Measurements from ENCODE around the gene R3HDM2. TPM values are rescaled to one million over a fixed set of nuclear protein-coding genes. Genes with fewer than 3 reads are reported as not detected.

The R3HDM2 gene
- total and polyA plus RNA-seq, 4 donors, result 11.3 to 75.4 (median 39.2) TPM

DNA sequence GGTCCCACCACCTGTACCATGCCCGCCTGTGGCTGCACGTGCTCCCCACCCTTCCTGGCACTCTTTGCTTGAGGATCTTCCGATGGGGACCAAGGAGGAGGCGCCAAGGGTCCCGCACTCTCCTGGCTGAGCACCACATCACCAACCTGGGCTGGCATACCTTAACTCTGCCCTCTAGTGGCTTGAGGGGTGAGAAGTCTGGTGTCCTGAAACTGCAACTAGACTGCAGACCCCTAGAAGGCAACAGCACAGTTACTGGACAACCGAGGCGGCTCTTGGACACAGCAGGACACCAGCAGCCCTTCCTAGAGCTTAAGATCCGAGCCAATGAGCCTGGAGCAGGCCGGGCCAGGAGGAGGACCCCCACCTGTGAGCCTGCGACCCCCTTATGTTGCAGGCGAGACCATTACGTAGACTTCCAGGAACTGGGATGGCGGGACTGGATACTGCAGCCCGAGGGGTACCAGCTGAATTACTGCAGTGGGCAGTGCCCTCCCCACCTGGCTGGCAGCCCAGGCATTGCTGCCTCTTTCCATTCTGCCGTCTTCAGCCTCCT is 25.4 kb upstream of the R3HDM2 start:
- Histone ChIP-seq H3K36me3 (ENCODE audit: control insufficient read depth in 1 of 2, insufficient read depth in 2 of 2, low read length in 1 of 2) (no peaks in the 10 kb centered on the region), H3K4me1 (ENCODE audit: control insufficient read depth in 1 of 2, insufficient read depth in 2 of 2, low read length in 2 of 2) (no peaks in the 10 kb centered on the region), H3K4me3 (ENCODE audit: low read length in 2 of 2) (no peak overlapping the region), H3K27me3 (ENCODE audit: control insufficient read depth in 1 of 2, insufficient read depth in 2 of 2, low read length in 1 of 2) (no peaks in the 10 kb centered on the region), H3K27ac (ENCODE audit: low read depth in 1 of 2, low read length in 2 of 2) (no peak overlapping the region), H3K9me3 (ENCODE audit: control insufficient read depth, low read length) (no peaks in the 10 kb centered on the region)
- intact Hi-C loops (cut with DNase I), result no loop called here
- ATAC-seq (ENCODE audit: low FRiP score), result no peak
- DNase-seq, result peak in 1 of 2 donors; percentile 54
- 24 to 31% methylated on average over 15 of the region's 15 CpGs for WGBS, 2 donors

DNA sequence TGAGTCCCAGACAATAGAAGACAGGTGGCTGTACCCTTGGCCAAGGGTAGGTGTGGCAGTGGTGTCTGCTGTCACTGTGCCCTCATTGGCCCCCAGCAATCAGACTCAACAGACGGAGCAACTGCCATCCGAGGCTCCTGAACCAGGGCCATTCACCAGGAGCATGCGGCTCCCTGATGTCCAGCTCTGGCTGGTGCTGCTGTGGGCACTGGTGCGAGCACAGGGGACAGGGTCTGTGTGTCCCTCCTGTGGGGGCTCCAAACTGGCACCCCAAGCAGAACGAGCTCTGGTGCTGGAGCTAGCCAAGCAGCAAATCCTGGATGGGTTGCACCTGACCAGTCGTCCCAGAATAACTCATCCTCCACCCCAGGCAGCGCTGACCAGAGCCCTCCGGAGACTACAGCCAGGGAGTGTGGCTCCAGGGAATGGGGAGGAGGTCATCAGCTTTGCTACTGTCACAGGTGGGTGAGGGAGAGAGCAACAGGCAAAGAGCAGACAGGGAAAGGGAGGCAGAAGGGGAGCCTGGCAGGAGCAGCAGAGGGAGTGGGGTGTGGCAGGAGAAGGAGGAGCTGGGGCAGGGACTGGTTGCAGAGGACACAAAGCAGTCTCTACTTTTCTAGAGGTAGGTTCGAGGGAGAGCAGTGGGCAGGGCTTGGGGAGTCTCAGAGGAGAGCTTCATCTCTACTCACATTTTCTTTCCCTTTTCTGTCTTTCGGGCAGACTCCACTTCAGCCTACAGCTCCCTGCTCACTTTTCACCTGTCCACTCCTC is 24.7 kb upstream of the R3HDM2 start:
- H3K27me3 ChIP-seq (ENCODE audit: control insufficient read depth in 1 of 2, insufficient read depth in 2 of 2, low read length in 1 of 2), result no peaks in the 10 kb centered on the region

DNA sequence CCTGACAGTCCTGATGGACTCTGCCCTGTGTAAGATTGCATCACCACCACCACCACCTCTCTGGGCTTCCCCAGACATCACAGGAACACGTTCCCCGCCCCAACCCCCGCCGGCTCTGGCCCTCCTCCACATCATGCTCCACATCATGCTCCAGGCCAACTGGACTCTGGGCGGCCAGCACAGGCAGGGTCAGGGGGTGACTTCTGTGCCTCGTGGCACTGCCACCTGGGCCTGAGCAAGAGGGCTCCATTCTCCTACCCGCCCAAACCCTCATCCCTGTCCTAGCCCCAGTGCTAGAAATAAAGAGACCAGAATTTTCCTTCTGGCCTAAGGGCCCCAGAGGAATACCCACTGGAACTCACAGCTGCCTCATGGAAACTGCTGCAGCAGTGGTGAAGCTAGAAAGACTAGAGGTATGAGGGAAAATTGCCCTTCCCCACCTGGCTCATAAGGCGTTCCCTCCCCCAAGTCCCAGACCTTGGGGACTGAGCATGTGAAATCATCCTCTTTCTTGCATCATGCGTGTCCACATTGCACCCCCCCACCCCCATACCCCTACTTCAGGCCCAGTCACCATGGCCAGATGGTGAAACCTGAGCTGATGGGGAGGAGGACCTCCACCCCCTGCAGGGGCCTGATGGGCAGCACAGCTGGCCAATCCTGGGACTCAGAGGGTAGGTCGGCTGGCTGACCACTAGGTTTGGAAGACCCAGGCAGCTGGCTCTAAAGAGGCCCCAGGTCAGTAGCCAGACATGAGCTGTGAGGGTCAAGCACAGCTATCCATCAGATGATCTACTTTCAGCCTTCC is 23.9 kb upstream of the R3HDM2 start, which contains the start of gene INHBE:
TSS of gene INHBE (plus strand) at position 742 of the 808 bp plus-strand sequence. CDS start 230 bp downstream, outside the sequence.
- H3K27ac ChIP-seq (ENCODE audit: low read depth in 1 of 2, low read length in 2 of 2), result no peak within 1 kb of the TSS
- H3K9me3 ChIP-seq (ENCODE audit: control insufficient read depth, low read length), result no peaks in the 10 kb centered on the region
- H3K4me1 ChIP-seq (ENCODE audit: control insufficient read depth in 1 of 2, insufficient read depth in 2 of 2, low read length in 2 of 2), result no peaks in the 10 kb centered on the region
- 74 to 75% methylated on average over 10 of the region's 10 CpGs for WGBS, 2 donors
- intact Hi-C loops (cut with DNase I), result loop anchor here (1.0 to 5.0 kb wide), 3 partner anchors 72 to 191 kb away; no protein-coding TSS in a partner anchor
- DNase-seq (peak in 1 of 2 donors; percentile 50), ATAC-seq (ENCODE audit: low FRiP score) (no peak)
- H3K27me3 ChIP-seq (ENCODE audit: control insufficient read depth in 1 of 2, insufficient read depth in 2 of 2, low read length in 1 of 2), result no peaks in the 10 kb centered on the region
- no peak within 1 kb of the TSS for H3K4me3 ChIP-seq (ENCODE audit: low read length in 2 of 2)
- no peaks in the 10 kb centered on the region for H3K36me3 ChIP-seq (ENCODE audit: control insufficient read depth in 1 of 2, insufficient read depth in 2 of 2, low read length in 1 of 2)

More for the DNA sequence above, 24.7 kb upstream of the R3HDM2 start:
- no peak overlapping the region for H3K27ac ChIP-seq (ENCODE audit: low read depth in 1 of 2, low read length in 2 of 2)
- H3K9me3 ChIP-seq (ENCODE audit: control insufficient read depth, low read length), result no peaks in the 10 kb centered on the region
- no peak for ATAC-seq (ENCODE audit: low FRiP score)
- no peaks in the 10 kb centered on the region for H3K36me3 ChIP-seq (ENCODE audit: control insufficient read depth in 1 of 2, insufficient read depth in 2 of 2, low read length in 1 of 2)
- peak in 1 of 2 donors; percentile 39 for DNase-seq
- WGBS, 2 donors, result 52 to 61% methylated on average over 10 of the region's 10 CpGs
- H3K4me1 ChIP-seq (ENCODE audit: control insufficient read depth in 1 of 2, insufficient read depth in 2 of 2, low read length in 2 of 2), result no peaks in the 10 kb centered on the region
- H3K4me3 ChIP-seq (ENCODE audit: low read length in 2 of 2), result no peak overlapping the region
- intact Hi-C loops (cut with DNase I), result no loop called here

DNA sequence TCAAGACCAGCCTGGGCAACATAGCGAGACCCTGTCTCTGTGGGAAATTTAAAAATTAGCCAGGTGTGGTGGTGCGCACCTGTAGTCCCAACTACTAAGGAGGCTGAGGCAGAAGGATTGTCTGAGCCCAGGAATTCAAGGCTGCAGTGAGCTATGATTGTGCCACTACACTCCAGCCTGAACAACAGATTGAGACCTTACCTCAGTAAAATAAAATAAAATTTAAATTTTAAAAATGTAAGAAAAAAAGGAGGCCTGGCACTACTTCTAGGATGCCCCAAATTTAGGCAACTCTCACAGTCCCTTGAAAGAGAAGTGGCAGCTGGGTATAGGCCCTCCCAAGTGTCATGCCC is 23.3 kb upstream of the R3HDM2 start:
- H3K27ac ChIP-seq (ENCODE audit: low read depth in 1 of 2, low read length in 2 of 2), result no peak overlapping the region
- H3K4me3 ChIP-seq (ENCODE audit: low read length in 2 of 2), result no peak overlapping the region
- H3K9me3 ChIP-seq (ENCODE audit: control insufficient read depth, low read length), result no peaks in the 10 kb centered on the region
- no peaks in the 10 kb centered on the region for H3K27me3 ChIP-seq (ENCODE audit: control insufficient read depth in 1 of 2, insufficient read depth in 2 of 2, low read length in 1 of 2)
- WGBS, 2 donors, result 96 to 98% methylated on average over 2 of the region's 2 CpGs
- DNase-seq (no peak), ATAC-seq (ENCODE audit: low FRiP score) (no peak)
- H3K4me1 ChIP-seq (ENCODE audit: control insufficient read depth in 1 of 2, insufficient read depth in 2 of 2, low read length in 2 of 2), result no peaks in the 10 kb centered on the region
- no peaks in the 10 kb centered on the region for H3K36me3 ChIP-seq (ENCODE audit: control insufficient read depth in 1 of 2, insufficient read depth in 2 of 2, low read length in 1 of 2)
- intact Hi-C loops (cut with DNase I), result loop anchor here (1.0 to 5.0 kb wide), 3 partner anchors 72 to 191 kb away; no protein-coding TSS in a partner anchor

DNA sequence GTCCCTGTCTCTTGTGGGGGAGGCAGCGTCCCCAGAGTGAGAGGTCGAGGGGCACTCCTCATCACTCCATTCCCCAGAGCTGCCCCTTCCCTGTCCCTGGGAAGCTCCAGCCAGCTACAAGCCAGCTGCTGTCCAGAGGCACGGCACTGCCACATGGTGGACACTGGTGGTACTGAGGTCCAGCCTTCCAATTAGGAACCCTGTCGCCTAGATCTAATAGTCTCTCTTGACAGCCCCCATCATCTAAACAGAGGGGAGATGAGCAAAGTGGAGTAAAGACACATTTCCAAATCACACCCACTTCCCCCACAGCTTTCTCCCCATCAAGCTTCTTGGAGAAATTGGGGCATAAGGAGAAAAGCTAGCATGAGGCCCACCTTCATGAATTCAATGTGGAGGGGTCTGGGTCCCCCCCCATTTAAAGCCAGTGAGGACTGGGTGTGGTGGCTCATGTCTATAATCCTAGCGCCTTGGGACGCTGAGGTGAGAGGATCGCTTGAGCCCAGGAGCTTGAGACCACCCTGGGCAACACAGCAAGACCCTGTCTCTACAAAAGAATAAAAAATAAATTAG is 22.2 kb upstream of the R3HDM2 start:
- no peaks in the 10 kb centered on the region for H3K27me3 ChIP-seq (ENCODE audit: control insufficient read depth in 1 of 2, insufficient read depth in 2 of 2, low read length in 1 of 2)
- peak; percentile 87 to 94 for DNase-seq
- H3K27ac ChIP-seq (ENCODE audit: low read depth in 1 of 2, low read length in 2 of 2), result peak overlapping the region in 1 of 2 donors; percentile 76
- WGBS, 2 donors, result 17 to 23% methylated on average over 7 of the region's 7 CpGs
- H3K4me3 ChIP-seq (ENCODE audit: low read length in 2 of 2), result no peak overlapping the region
- H3K9me3 ChIP-seq (ENCODE audit: control insufficient read depth, low read length), result no peaks in the 10 kb centered on the region
- H3K4me1 ChIP-seq (ENCODE audit: control insufficient read depth in 1 of 2, insufficient read depth in 2 of 2, low read length in 2 of 2), result no peaks in the 10 kb centered on the region
- peak; percentile 90 for ATAC-seq (ENCODE audit: low FRiP score)
- intact Hi-C loops (cut with DNase I), result loop anchor here (1.0 to 5.0 kb wide), 4 partner anchors 71 to 186 kb away; no protein-coding TSS in a partner anchor
- no peaks in the 10 kb centered on the region for H3K36me3 ChIP-seq (ENCODE audit: control insufficient read depth in 1 of 2, insufficient read depth in 2 of 2, low read length in 1 of 2)

DNA sequence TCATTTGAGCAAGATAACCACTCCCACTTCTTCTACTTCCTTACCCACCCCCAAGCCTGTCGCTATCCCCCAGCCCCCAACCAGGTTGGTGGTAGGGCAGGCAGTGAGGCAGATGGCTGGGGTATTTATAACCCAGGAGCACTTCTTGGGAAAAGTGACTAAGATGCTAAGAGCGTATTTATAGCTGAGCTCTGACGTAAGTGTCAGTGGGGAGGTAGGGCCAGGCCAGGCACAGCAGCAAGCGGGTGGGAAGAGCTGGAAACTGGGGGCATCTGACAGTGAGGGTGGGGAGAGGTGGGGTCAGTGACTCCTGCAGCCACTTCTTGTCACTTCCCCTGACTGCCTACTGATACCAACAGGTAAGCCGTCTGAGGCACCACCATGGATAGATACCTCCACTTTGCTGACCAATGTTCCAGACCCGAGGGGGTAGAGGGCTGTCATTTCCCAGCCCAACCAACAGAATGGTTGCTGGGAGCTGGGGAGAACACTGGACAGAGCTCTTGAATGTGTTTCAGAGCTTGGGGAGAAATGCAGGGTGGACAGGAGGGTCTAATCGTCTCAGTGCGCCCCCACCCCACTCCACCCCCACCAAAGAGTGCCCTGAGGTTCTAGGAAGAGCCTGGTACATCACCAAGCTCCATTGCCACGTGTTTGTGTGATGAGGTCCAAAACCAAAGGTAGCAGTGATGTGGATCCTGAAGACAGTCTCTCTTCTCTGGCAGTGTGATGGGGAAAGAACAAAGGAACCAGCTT is 21.5 kb upstream of the R3HDM2 start:
- peak in 1 of 2 donors; percentile 70 for DNase-seq
- Histone ChIP-seq H3K36me3 (ENCODE audit: control insufficient read depth in 1 of 2, insufficient read depth in 2 of 2, low read length in 1 of 2) (no peaks in the 10 kb centered on the region), H3K27me3 (ENCODE audit: control insufficient read depth in 1 of 2, insufficient read depth in 2 of 2, low read length in 1 of 2) (no peaks in the 10 kb centered on the region), H3K9me3 (ENCODE audit: control insufficient read depth, low read length) (no peaks in the 10 kb centered on the region), H3K27ac (ENCODE audit: low read depth in 1 of 2, low read length in 2 of 2) (peak overlapping the region; percentile 69 to 76), H3K4me1 (ENCODE audit: control insufficient read depth in 1 of 2, insufficient read depth in 2 of 2, low read length in 2 of 2) (no peaks in the 10 kb centered on the region), H3K4me3 (ENCODE audit: low read length in 2 of 2) (no peak overlapping the region)
- 5% methylated on average over 9 of the region's 9 CpGs for WGBS, 2 donors
- intact Hi-C loops (cut with DNase I), result loop anchor here (2.0 to 5.0 kb wide), 3 partner anchors 70 to 185 kb away; no protein-coding TSS in a partner anchor
- ATAC-seq (ENCODE audit: low FRiP score), result peak; percentile 72

DNA sequence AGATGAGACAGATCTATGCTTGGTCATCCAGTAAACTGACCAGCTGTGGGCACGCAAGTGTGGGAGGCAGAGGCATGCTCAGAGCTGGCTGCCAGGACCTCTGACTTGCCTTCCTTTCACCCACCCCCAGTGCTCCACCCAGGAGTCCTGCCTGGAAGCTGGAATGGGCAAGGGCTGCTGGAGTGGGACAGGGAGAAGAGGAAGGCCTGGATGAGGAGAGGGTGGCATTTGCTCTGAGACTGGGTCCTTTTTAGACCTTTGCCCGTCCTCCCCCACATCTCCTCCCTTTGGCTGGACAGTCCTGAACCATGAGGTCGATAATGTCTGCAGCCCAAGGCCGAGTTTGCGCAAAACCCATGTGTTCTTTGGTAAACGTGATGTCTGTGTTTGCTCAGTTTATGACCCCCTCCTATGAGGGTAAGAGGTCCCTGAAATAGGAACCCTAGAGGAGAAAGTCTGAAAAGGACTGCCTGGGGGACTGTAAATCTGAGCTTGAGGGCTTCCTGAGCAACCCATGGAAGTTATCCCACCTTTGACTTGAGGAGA is 20.5 kb upstream of the R3HDM2 start:
- H3K36me3 ChIP-seq (ENCODE audit: control insufficient read depth in 1 of 2, insufficient read depth in 2 of 2, low read length in 1 of 2), result no peaks in the 10 kb centered on the region
- 68 to 70% methylated on average over 6 of the region's 6 CpGs for WGBS, 2 donors
- no peak for ATAC-seq (ENCODE audit: low FRiP score)
- H3K27ac ChIP-seq (ENCODE audit: low read depth in 1 of 2, low read length in 2 of 2), result no peak overlapping the region
- no peak overlapping the region for H3K4me3 ChIP-seq (ENCODE audit: low read length in 2 of 2)
- intact Hi-C loops (cut with DNase I), result loop anchor here (5.0 kb wide), 2 partner anchors 69 to 184 kb away; no protein-coding TSS in a partner anchor
- H3K9me3 ChIP-seq (ENCODE audit: control insufficient read depth, low read length), result no peaks in the 10 kb centered on the region
- H3K4me1 ChIP-seq (ENCODE audit: control insufficient read depth in 1 of 2, insufficient read depth in 2 of 2, low read length in 2 of 2), result no peaks in the 10 kb centered on the region
- DNase-seq, result no peak
- H3K27me3 ChIP-seq (ENCODE audit: control insufficient read depth in 1 of 2, insufficient read depth in 2 of 2, low read length in 1 of 2), result no peaks in the 10 kb centered on the region
